ENCODE results near the gene MOB1B. TPM values are rescaled to one million over a fixed set of nuclear protein-coding genes. Genes with fewer than 3 reads are reported as not detected.
A peak's percentile ranks its signal among the peaks of the same experiment; 100 is the strongest.
"Not testable (repeated sequence)": the region's sequence is repeated elsewhere in the genome, so short reads cannot be mapped to it uniquely, and the experiment has no call there.

MOB1B gene
- total and polyA plus RNA-seq, 4 donors: 5.9 to 29.8 (median 16.3) TPM

DNA sequence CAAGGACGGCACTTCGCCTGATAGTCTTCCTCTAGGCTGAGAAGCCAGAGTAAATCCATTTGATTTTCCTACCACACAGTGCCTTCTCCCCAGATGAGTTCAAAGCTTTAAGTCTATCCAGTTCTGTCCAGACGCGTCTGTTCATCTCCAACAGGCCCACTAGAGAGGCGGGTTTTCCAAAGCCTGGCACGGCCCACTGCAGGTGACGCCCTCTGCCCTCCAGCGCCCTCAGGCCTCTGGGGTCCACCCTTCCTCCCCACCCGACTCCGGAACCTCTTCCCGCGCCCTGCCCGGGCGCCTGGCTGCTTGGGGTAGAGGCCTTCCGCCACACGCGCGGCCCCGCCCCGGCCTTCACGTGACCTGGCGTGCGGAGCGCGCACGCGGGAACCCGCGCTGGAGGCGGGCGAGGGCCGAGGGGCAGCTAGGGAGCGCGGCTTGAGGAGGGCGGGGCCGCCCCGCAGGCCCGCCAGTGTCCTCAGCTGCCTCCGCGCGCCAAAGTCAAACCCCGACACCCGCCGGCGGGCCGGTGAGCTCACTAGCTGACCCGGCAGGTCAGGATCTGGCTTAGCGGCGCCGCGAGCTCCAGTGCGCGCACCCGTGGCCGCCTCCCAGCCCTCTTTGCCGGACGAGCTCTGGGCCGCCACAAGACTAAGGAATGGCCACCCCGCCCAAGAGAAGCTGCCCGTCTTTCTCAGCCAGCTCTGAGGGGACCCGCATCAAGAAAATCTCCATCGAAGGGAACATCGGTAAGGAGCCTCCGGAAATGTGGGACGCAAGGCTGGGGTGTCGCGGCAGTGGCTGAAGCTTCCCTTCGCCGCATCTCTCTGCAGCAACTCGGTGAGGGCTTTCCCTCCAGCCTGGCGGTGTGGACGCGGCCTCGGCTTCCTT is 91.3 kb downstream of the MOB1B start, which contains the start of gene DCK:
Gene DCK, plus strand, starts transcription at position 469 of the 888 bp plus-strand sequence. Its CDS starts 187 bp downstream, at position 656.
- no peaks in the 10 kb centered on the region for H3K27me3 ChIP-seq (ENCODE audit: control insufficient read depth in 1 of 2, insufficient read depth in 2 of 2, low read length in 1 of 2)
- DNase-seq (peak; percentile 94 to 97), ATAC-seq (ENCODE audit: low FRiP score) (peak; percentile 99)
- H3K27ac ChIP-seq (ENCODE audit: low read depth in 1 of 2, low read length in 2 of 2): peak within 1 kb of the TSS in 1 of 2 donors; percentile 60
- no peaks in the 10 kb centered on the region for H3K9me3 ChIP-seq (ENCODE audit: control insufficient read depth, low read length)
- H3K4me1 ChIP-seq (ENCODE audit: control insufficient read depth in 1 of 2, insufficient read depth in 2 of 2, low read length in 2 of 2): peaks cover 0 to 3% of the 10 kb centered on the region in 2 donors
- intact Hi-C loops (cut with DNase I): loop anchor here (1.0 to 10.0 kb wide), 4 partner anchors 91 to 309 kb away; partner anchors contain the start of genes MOB1B (in 2 of the 2), GRSF1 (in 1 of the 2) and UTP3 (in 1 of the 2)
- H3K4me3 ChIP-seq (ENCODE audit: low read length in 2 of 2): peak within 1 kb of the TSS; percentile 42 to 62
- 0 to 1% methylated on average over 68 to 74 of the region's 74 CpGs for WGBS, 2 donors
- no peaks in the 10 kb centered on the region for H3K36me3 ChIP-seq (ENCODE audit: control insufficient read depth in 1 of 2, insufficient read depth in 2 of 2, low read length in 1 of 2)

DNA sequence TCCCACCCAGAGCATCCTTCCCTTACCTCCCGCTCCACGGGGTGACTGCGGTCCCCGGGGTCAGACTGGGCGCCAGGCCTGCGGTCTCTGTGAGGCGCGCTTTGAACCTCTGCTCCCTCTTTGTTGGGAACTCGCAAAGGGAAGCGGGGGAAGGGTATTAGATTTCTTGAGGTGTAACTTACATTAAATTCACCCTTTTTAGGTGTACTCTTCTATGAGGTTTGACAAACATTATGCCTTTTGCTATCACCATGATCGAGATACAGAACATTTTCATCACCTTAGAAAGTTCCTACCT is 91.8 kb downstream of the MOB1B start:
- Histone ChIP-seq H3K27me3 (ENCODE audit: control insufficient read depth in 1 of 2, insufficient read depth in 2 of 2, low read length in 1 of 2) (no peaks in the 10 kb centered on the region), H3K4me1 (ENCODE audit: control insufficient read depth in 1 of 2, insufficient read depth in 2 of 2, low read length in 2 of 2) (peaks cover 0 to 3% of the 10 kb centered on the region in 2 donors), H3K4me3 (ENCODE audit: low read length in 2 of 2) (peak overlapping the region; percentile 42 to 62), H3K36me3 (ENCODE audit: control insufficient read depth in 1 of 2, insufficient read depth in 2 of 2, low read length in 1 of 2) (no peaks in the 10 kb centered on the region), H3K27ac (ENCODE audit: low read depth in 1 of 2, low read length in 2 of 2) (peak overlapping the region in 1 of 2 donors; percentile 60), H3K9me3 (ENCODE audit: control insufficient read depth, low read length) (no peaks in the 10 kb centered on the region)
- ATAC-seq (ENCODE audit: low FRiP score) (no peak), DNase-seq (peak in 1 of 2 donors; percentile 53)
- intact Hi-C loops (cut with DNase I): loop anchor here (5.0 to 10.0 kb wide), 3 partner anchors 92 to 309 kb away; partner anchors contain the start of genes MOB1B (in 2 of the 2), GRSF1 (in 1 of the 2) and UTP3 (in 1 of the 2)
- 1 to 3% methylated on average over 11 of the region's 11 CpGs for WGBS, 2 donors

DNA sequence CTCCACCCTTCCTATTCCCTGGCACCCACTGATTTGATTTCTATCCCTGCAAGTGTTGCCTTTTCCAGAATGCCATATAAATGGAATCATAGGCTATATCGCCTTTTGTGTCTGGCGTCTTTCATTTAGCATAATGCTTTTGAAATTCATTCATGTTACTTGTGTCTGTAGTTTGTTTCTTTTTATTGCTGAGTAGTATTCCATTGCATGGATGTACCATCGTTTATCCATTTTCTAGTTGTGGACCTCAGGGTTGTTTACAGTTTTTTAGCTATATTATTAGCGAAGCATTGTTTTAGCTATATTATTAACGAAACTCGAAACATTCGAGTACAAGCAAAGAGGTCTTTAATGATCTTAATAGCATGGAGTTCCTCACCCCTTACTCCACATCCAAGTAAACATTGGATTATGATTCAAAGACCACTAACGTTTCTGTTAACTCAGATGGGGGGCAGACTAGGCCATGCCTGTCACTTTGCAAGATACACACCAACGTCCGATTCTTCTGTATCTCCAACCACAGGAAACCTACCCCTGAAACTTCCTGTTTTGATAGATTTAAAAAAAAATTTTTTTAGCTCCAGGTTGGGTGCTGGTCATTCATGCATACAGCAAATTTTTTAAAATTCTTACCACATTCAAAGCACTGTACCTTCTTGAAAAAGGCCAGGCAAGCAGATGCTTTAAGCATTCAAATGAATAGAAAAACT is 92.4 kb downstream of the MOB1B start:
- WGBS, 2 donors: 76 to 79% methylated on average over 10 of the region's 10 CpGs
- Histone ChIP-seq H3K27me3 (ENCODE audit: control insufficient read depth in 1 of 2, insufficient read depth in 2 of 2, low read length in 1 of 2) (no peaks in the 10 kb centered on the region), H3K4me3 (ENCODE audit: low read length in 2 of 2) (peak overlapping the region; percentile 42 to 62), H3K36me3 (ENCODE audit: control insufficient read depth in 1 of 2, insufficient read depth in 2 of 2, low read length in 1 of 2) (no peaks in the 10 kb centered on the region), H3K4me1 (ENCODE audit: control insufficient read depth in 1 of 2, insufficient read depth in 2 of 2, low read length in 2 of 2) (peaks cover 0 to 3% of the 10 kb centered on the region in 2 donors), H3K9me3 (ENCODE audit: control insufficient read depth, low read length) (no peaks in the 10 kb centered on the region), H3K27ac (ENCODE audit: low read depth in 1 of 2, low read length in 2 of 2) (no peak overlapping the region)
- ATAC-seq (ENCODE audit: low FRiP score) (no peak), DNase-seq (no peak)
- intact Hi-C loops (cut with DNase I): loop anchor here (5.0 to 10.0 kb wide), 3 partner anchors 92 to 310 kb away; partner anchors contain the start of genes MOB1B (in 2 of the 2), GRSF1 (in 1 of the 2) and UTP3 (in 1 of the 2)

DNA sequence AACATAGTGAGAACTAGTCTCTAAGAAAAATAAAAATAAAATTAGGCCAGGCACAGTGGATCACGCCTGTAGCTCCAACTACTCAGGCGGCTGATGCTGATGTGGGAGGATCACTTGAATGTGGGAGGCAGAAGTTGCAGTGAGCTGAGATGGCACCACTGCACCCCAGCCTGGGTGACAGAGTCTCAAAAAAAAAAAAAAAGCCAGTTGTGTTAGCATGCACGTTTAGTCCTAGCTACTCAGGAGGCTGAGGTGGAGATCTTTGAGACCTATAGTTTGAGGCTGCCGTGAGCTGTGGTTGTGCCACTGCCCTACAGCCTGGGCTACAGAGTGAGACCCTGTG is 93.8 kb downstream of the MOB1B start:
- Histone ChIP-seq H3K27me3 (ENCODE audit: control insufficient read depth in 1 of 2, insufficient read depth in 2 of 2, low read length in 1 of 2) (no peaks in the 10 kb centered on the region), H3K4me3 (ENCODE audit: low read length in 2 of 2) (no peak overlapping the region)
- intact Hi-C loops (cut with DNase I): loop anchor here (10.0 kb wide), 2 partner anchors 161 to 311 kb away; partner anchors contain the start of genes GRSF1 (in 1 of the 2) and UTP3 (in 1 of the 2)

DNA sequence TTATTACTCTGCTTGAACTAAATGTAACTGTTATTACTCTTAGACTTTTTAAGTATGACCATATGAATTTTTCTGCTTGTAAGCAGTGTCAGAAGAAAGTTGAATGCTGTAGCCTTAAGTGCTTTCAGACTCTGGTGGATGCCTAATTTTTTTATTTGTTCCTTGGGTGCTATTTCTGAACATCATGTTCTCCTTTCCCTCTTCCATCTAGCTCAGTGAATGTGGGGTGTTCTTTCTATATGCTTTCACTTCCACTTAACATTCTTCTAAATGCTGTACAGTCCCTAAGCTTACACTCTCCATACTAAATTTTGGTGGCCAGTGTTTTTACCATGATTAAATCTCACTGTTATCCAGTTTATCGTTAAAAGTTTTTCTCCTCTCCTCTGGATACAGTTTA is 94.9 kb downstream of the MOB1B start:
- Histone ChIP-seq H3K4me3 (ENCODE audit: low read length in 2 of 2) (no peak overlapping the region), H3K27me3 (ENCODE audit: control insufficient read depth in 1 of 2, insufficient read depth in 2 of 2, low read length in 1 of 2) (no peaks in the 10 kb centered on the region), H3K27ac (ENCODE audit: low read depth in 1 of 2, low read length in 2 of 2) (no peak overlapping the region), H3K4me1 (ENCODE audit: control insufficient read depth in 1 of 2, insufficient read depth in 2 of 2, low read length in 2 of 2) (peaks cover 0 to 3% of the 10 kb centered on the region in 2 donors), H3K36me3 (ENCODE audit: control insufficient read depth in 1 of 2, insufficient read depth in 2 of 2, low read length in 1 of 2) (no peaks in the 10 kb centered on the region), H3K9me3 (ENCODE audit: control insufficient read depth, low read length) (no peaks in the 10 kb centered on the region)
- no peak for DNase-seq
- ATAC-seq (ENCODE audit: low FRiP score): no peak
- 69 to 72% methylated on average over 1 of the region's 1 CpG for WGBS, 2 donors
- intact Hi-C loops (cut with DNase I): loop anchor here (10.0 kb wide), 2 partner anchors 162 to 312 kb away; partner anchors contain the start of genes GRSF1 (in 1 of the 2) and UTP3 (in 1 of the 2)

More for the DNA sequence above, 93.8 kb downstream of the MOB1B start:
- no peak for DNase-seq
- Histone ChIP-seq H3K9me3 (ENCODE audit: control insufficient read depth, low read length) (no peaks in the 10 kb centered on the region), H3K4me1 (ENCODE audit: control insufficient read depth in 1 of 2, insufficient read depth in 2 of 2, low read length in 2 of 2) (peaks cover 0 to 3% of the 10 kb centered on the region in 2 donors), H3K27ac (ENCODE audit: low read depth in 1 of 2, low read length in 2 of 2) (no peak overlapping the region), H3K36me3 (ENCODE audit: control insufficient read depth in 1 of 2, insufficient read depth in 2 of 2, low read length in 1 of 2) (no peaks in the 10 kb centered on the region)
- ATAC-seq (ENCODE audit: low FRiP score): no peak
- 62 to 67% methylated on average over 4 of the region's 4 CpGs for WGBS, 2 donors

DNA sequence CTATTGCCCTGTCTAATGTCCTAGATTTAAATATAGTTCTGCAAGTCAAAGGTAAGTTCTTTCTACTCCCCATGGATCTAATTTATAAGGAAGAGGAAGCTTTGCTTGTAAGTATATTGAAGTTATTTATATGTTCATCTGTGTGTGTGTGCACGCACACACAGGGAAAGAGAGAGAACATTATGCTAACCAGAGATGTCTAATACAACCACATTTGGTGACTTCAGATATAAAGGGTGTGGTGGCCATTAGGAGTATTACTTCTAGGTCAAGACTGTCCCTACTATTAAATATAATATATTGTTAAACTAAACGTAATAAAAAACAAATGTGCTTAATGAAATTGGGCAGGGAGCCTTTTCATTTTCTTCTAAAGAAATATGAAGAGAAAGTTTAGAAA is 95.4 kb downstream of the MOB1B start:
- H3K9me3 ChIP-seq (ENCODE audit: control insufficient read depth, low read length): no peaks in the 10 kb centered on the region
- intact Hi-C loops (cut with DNase I): loop anchor here (10.0 kb wide), 2 partner anchors 163 to 313 kb away; partner anchors contain the start of genes GRSF1 (in 1 of the 2) and UTP3 (in 1 of the 2)

DNA sequence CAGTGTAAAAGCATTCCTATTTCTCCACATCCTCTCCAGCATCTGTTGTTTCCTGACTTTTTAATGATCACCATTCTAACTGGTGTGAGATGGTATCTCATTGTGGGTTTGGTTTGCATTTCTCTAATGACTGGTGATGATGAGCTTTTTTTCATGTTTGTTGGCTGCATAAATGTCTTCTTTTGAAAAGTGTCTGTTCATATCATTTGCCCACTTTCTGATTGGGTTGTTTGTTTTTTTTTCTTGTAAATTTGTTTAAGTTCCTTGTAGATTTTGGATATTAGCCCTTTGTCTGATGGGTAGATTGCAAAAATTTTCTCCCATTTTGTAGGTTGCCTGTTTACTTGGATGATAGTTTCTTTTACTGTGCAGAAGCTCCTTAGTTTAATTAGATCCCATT is 97.5 kb downstream of the MOB1B start:
- intact Hi-C loops (cut with DNase I): loop anchor here (10.0 kb wide), 2 partner anchors 165 to 315 kb away; partner anchors contain the start of genes GRSF1 (in 1 of the 2) and UTP3 (in 1 of the 2)
- not testable (repeated sequence) for H3K36me3 ChIP-seq (ENCODE audit: control insufficient read depth in 1 of 2, insufficient read depth in 2 of 2, low read length in 1 of 2); H3K4me1 ChIP-seq (ENCODE audit: control insufficient read depth in 1 of 2, insufficient read depth in 2 of 2, low read length in 2 of 2); H3K9me3 ChIP-seq (ENCODE audit: control insufficient read depth, low read length); H3K27ac ChIP-seq (ENCODE audit: low read depth in 1 of 2, low read length in 2 of 2); H3K4me3 ChIP-seq (ENCODE audit: low read length in 2 of 2); ATAC-seq (ENCODE audit: low FRiP score); H3K27me3 ChIP-seq (ENCODE audit: control insufficient read depth in 1 of 2, insufficient read depth in 2 of 2, low read length in 1 of 2); DNase-seq

More for the DNA sequence above, 95.4 kb downstream of the MOB1B start:
- WGBS, 2 donors: 71% methylated on average over 2 of the region's 2 CpGs
- no peak overlapping the region for H3K4me3 ChIP-seq (ENCODE audit: low read length in 2 of 2)
- peaks cover 0 to 3% of the 10 kb centered on the region in 2 donors for H3K4me1 ChIP-seq (ENCODE audit: control insufficient read depth in 1 of 2, insufficient read depth in 2 of 2, low read length in 2 of 2)
- no peaks in the 10 kb centered on the region for H3K36me3 ChIP-seq (ENCODE audit: control insufficient read depth in 1 of 2, insufficient read depth in 2 of 2, low read length in 1 of 2)
- DNase-seq (no peak), ATAC-seq (ENCODE audit: low FRiP score) (no peak)
- H3K27ac ChIP-seq (ENCODE audit: low read depth in 1 of 2, low read length in 2 of 2): no peak overlapping the region
- no peaks in the 10 kb centered on the region for H3K27me3 ChIP-seq (ENCODE audit: control insufficient read depth in 1 of 2, insufficient read depth in 2 of 2, low read length in 1 of 2)

DNA sequence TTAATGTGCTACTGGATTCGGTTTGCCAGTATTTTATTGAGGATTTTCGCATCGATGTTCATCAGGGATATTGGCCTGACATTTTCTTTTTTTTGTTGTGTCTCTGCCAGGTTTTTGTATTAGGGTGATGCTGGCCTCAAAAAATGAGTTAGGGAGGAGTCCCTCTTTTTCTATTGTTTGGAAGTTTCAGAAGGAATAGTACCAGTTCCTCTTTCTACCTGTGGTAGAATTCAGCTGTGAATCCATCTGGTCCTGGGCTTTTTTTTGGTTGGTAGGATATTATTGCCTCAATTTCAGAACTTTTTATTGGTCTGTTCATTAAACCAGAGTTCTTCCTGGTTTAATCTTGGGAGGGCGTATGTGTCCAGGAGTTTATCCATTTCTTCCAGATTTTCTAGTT is 99.2 kb downstream of the MOB1B start:
- intact Hi-C loops (cut with DNase I); DNase-seq; H3K4me1 ChIP-seq (ENCODE audit: control insufficient read depth in 1 of 2, insufficient read depth in 2 of 2, low read length in 2 of 2); H3K27me3 ChIP-seq (ENCODE audit: control insufficient read depth in 1 of 2, insufficient read depth in 2 of 2, low read length in 1 of 2); H3K4me3 ChIP-seq (ENCODE audit: low read length in 2 of 2); H3K27ac ChIP-seq (ENCODE audit: low read depth in 1 of 2, low read length in 2 of 2); ATAC-seq (ENCODE audit: low FRiP score); H3K9me3 ChIP-seq (ENCODE audit: control insufficient read depth, low read length); H3K36me3 ChIP-seq (ENCODE audit: control insufficient read depth in 1 of 2, insufficient read depth in 2 of 2, low read length in 1 of 2): not testable (repeated sequence)
- 95 to 97% methylated on average over 4 of the region's 4 CpGs for WGBS, 2 donors

Measured in aorta (tissue), 5 donors.